ENCODE measurements around the gene FGF16. TPM values are rescaled to one million over a fixed set of nuclear protein-coding genes. Genes with fewer than 3 reads are reported as not detected.
"Not testable (repeated sequence)": the region's sequence is repeated elsewhere in the genome, so short reads cannot be mapped to it uniquely, and the experiment has no call there.

FGF16 gene
- under 1 TPM; 0.54 to 0.99 TPM for total RNA-seq

GRCh38 chrX:77446908-77447652 is at the start of gene FGF16:
Gene FGF16 (plus strand): TSS chrX:77447389. CDS start chrX:77447675, 286 bp downstream.
- Histone ChIP-seq H3K27ac (no peak within 1 kb of the TSS), H3K4me1 (ENCODE audit: control insufficient read depth in 1 of 2, low read depth in 2 of 2) (peaks cover 0 to 12% of the 10 kb centered on the region in 2 donors), H3K27me3 (replicated peaks; ENCODE audit: insufficient read depth) (no peaks in the 10 kb centered on the region), H3K4me3 (peak within 1 kb of the TSS; percentile 65), H3K36me3 (no peaks in the 10 kb centered on the region), H3K9me3 (no peaks in the 10 kb centered on the region)
- no peak for TF ChIP-seq CTCF (IDR thresholded peaks at IDR 0.05)
- no peak for DNase-seq (ENCODE audit: low spot score)
- ATAC-seq (ENCODE audit: insufficient number of reproducible peaks, low FRiP score, low read depth), result no peak

DNA sequence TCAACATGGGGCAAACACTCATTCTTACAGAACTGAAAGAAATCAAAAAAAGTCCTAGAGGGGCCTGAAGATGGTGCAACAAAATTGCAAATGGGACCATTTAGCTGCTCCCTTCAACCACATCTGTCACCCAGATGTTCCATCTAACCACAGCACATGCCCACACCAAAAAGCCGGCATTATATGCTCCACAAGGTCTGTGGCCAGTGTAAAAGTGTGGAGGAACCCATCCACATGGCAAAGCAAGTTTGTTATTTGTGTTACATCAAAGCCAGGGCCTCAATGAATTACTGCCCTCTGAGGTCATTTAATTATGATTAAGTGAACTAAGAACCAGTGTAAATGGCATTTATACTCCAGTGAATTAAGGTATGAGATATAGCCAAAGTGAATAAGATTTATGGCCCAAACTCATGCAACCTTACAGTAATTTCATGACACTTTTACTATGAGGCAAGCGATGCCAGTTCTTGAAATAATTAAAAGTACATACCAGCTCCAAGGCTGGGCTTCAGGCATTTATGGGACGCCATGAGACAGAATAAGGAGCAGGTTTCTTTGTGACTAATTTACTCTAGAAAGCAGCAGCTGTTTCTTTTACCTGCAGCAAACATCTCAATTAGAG is 48.7 kb upstream of the FGF16 start:
- no peaks in the 10 kb centered on the region for H3K4me1 ChIP-seq (ENCODE audit: control insufficient read depth in 1 of 2, low read depth in 2 of 2)
- no peaks in the 10 kb centered on the region for H3K36me3 ChIP-seq
- no peak for TF ChIP-seq CTCF (IDR thresholded peaks at IDR 0.05)
- H3K27me3 ChIP-seq (replicated peaks; ENCODE audit: insufficient read depth), result no peaks in the 10 kb centered on the region
- H3K4me3 ChIP-seq, result no peak overlapping the region
- DNase-seq (ENCODE audit: low spot score) (no peak), ATAC-seq (ENCODE audit: insufficient number of reproducible peaks, low FRiP score, low read depth) (no peak)
- no peak overlapping the region for H3K27ac ChIP-seq
- H3K9me3 ChIP-seq, result no peaks in the 10 kb centered on the region

GRCh38 chrX:77404419-77404818 is 42.8 kb upstream of the FGF16 start:
- Histone ChIP-seq H3K27ac (peak overlapping the region in 1 of 2 donors; percentile 64), H3K27me3 (replicated peaks; ENCODE audit: insufficient read depth) (no peaks in the 10 kb centered on the region), H3K4me1 (ENCODE audit: control insufficient read depth in 1 of 2, low read depth in 2 of 2) (no peaks in the 10 kb centered on the region), H3K4me3 (no peak overlapping the region), H3K36me3 (no peaks in the 10 kb centered on the region), H3K9me3 (no peaks in the 10 kb centered on the region)
- DNase-seq (ENCODE audit: low spot score) (no peak), ATAC-seq (ENCODE audit: insufficient number of reproducible peaks, low FRiP score, low read depth) (no peak)
- TF ChIP-seq CTCF (IDR thresholded peaks at IDR 0.05), result no peak

GRCh38 chrX:77407821-77408220 is 39.4 kb upstream of the FGF16 start:
- not testable (repeated sequence) for DNase-seq (ENCODE audit: low spot score); ATAC-seq (ENCODE audit: insufficient number of reproducible peaks, low FRiP score, low read depth); H3K27ac ChIP-seq; H3K36me3 ChIP-seq; H3K27me3 ChIP-seq (replicated peaks; ENCODE audit: insufficient read depth); H3K4me3 ChIP-seq; H3K4me1 ChIP-seq (ENCODE audit: control insufficient read depth in 1 of 2, low read depth in 2 of 2); H3K9me3 ChIP-seq

GRCh38 chrX:77412631-77413030 is 34.6 kb upstream of the FGF16 start:
- no peaks in the 10 kb centered on the region for H3K27me3 ChIP-seq (replicated peaks; ENCODE audit: insufficient read depth)
- no peak overlapping the region for H3K27ac ChIP-seq
- DNase-seq (ENCODE audit: low spot score) (no peak), ATAC-seq (ENCODE audit: insufficient number of reproducible peaks, low FRiP score, low read depth) (no peak)
- no peak for TF ChIP-seq CTCF (IDR thresholded peaks at IDR 0.05)
- H3K9me3 ChIP-seq, result no peaks in the 10 kb centered on the region
- H3K36me3 ChIP-seq, result no peaks in the 10 kb centered on the region
- no peak overlapping the region for H3K4me3 ChIP-seq
- H3K4me1 ChIP-seq (ENCODE audit: control insufficient read depth in 1 of 2, low read depth in 2 of 2), result peaks cover 0 to 6% of the 10 kb centered on the region in 2 donors
